Activated CD8-positive, alpha-beta memory T cell treated with anti-CD3 and anti-CD28 coated beads, Interleukin-2, amount 50 U/mL, for 1 hour (primary cell): ENCODE results near the gene DDX5.
"Not testable (repeated sequence)": the region's sequence is repeated elsewhere in the genome, so short reads cannot be mapped to it uniquely, and the experiment has no call there.

Experiments used
- DNase-seq: peaks from one replicate; pipeline ENCODE4 v3.0.0-alpha.2; 2020; ENCODE audit errors: extremely low read depth

DDX5 gene

GRCh38 chr17:64492481-64493109 lies 13.5 kb downstream of the DDX5 start:
- no peak for DNase-seq

- DNase-seq: no peak
Observed at GRCh38 chr17:64491994-64492393, 14.1 kb downstream of the DDX5 start.

GRCh38 chr17:64491034-64491860 lies 14.8 kb downstream of the DDX5 start:
- no peak for DNase-seq

- DNase-seq: no peak
Observed at GRCh38 chr17:64488301-64488700, 17.8 kb downstream of the DDX5 start.

GRCh38 chr17:64484380-64484779 lies 21.7 kb downstream of the DDX5 start:
- no peak for DNase-seq

- DNase-seq: no peak
Observed at GRCh38 chr17:64480951-64481350, 25.1 kb downstream of the DDX5 start.

GRCh38 chr17:64477849-64478248 lies 28.2 kb downstream of the DDX5 start:
- no peak for DNase-seq

GRCh38 chr17:64472564-64472963 lies 33.5 kb downstream of the DDX5 start:
- DNase-seq: no peak

GRCh38 chr17:64471440-64471839 lies 34.6 kb downstream of the DDX5 start:
- no peak for DNase-seq

GRCh38 chr17:64470625-64471024 lies 35.5 kb downstream of the DDX5 start:
- no peak for DNase-seq

GRCh38 chr17:64466834-64467233 lies 39.3 kb downstream of the DDX5 start:
- not testable (repeated sequence) for DNase-seq

GRCh38 chr17:64466019-64466735 lies 39.9 kb downstream of the DDX5 start:
- no peak for DNase-seq

- no peak for DNase-seq
Observed at GRCh38 chr17:64461788-64462187, 44.3 kb downstream of the DDX5 start.

- no peak for DNase-seq
Observed at GRCh38 chr17:64460955-64461354, 45.1 kb downstream of the DDX5 start.

GRCh38 chr17:64459818-64460217 lies 46.3 kb downstream of the DDX5 start:
- not testable (repeated sequence) for DNase-seq

- no peak for DNase-seq
Observed at GRCh38 chr17:64459284-64459747, 46.8 kb downstream of the DDX5 start.

- DNase-seq: no peak
Observed at GRCh38 chr17:64458756-64459155, 47.3 kb downstream of the DDX5 start.

- DNase-seq: no peak
Observed at GRCh38 chr17:64457156-64457555, 48.9 kb downstream of the DDX5 start.

GRCh38 chr17:64455993-64456885 lies 49.9 kb downstream of the DDX5 start:
- DNase-seq: no peak

GRCh38 chr17:64449545-64449944 lies 56.5 kb downstream of the DDX5 start:
- no peak for DNase-seq

GRCh38 chr17:64448665-64449512 lies 57.2 kb downstream of the DDX5 start, which contains the start of gene MILR1:
MILR1 (plus strand) TSS chr17:64449115; CDS start chr17:64449169, 54 bp downstream.
- no peak for DNase-seq
